Kasumi-1 (cell line): Measurements from ENCODE around the gene DENND4B.
A peak's percentile ranks its signal among the peaks of the same experiment; 100 is the strongest.
"Not testable (repeated sequence)": the region's sequence is repeated elsewhere in the genome, so short reads cannot be mapped to it uniquely, and the experiment has no call there.

ENCODE experiments used
- DNase-seq, 2 experiments: peaks; one replicate each; lab custom pipeline; 2025; lab: John Stamatoyannopoulos, UW

Gene DENND4B

GRCh38 chr1:153946622-153947241 lies at the start of gene DENND4B:
DENND4B (minus strand) TSS chr1:153946718; CDS start chr1:153944374, 2,344 bp downstream.
- peak; percentile 61 to 71 for DNase-seq

- DNase-seq = no peak
Measured at GRCh38 chr1:153995640-153996039, 49.1 kb upstream of the DENND4B start.

- DNase-seq = no peak
Measured at GRCh38 chr1:153995202-153995601, 48.7 kb upstream of the DENND4B start.

GRCh38 chr1:153991806-153992205 lies 45.3 kb upstream of the DENND4B start:
- no peak for DNase-seq

GRCh38 chr1:153991151-153991630 lies 44.7 kb upstream of the DENND4B start:
- no peak for DNase-seq

- peak; percentile 98 to 99 for DNase-seq
Measured at GRCh38 chr1:153990468-153991150, 44.1 kb upstream of the DENND4B start, which contains the start of gene RPS27. RPS27 (plus strand) TSS chr1:153990762; CDS start chr1:153990797, 35 bp downstream.

GRCh38 chr1:153987621-153988020 lies 41.1 kb upstream of the DENND4B start:
- no peak for DNase-seq

GRCh38 chr1:153985941-153986761 lies 39.6 kb upstream of the DENND4B start, which contains the start of gene RAB13:
RAB13 (minus strand) TSS chr1:153986339; CDS start chr1:153986236, 103 bp downstream.
- no peak for DNase-seq

GRCh38 chr1:153985341-153985912 lies 38.9 kb upstream of the DENND4B start:
- DNase-seq = peak in 1 of 2 experiments; percentile 19

- DNase-seq = no peak
Measured at GRCh38 chr1:153984123-153984894, 37.8 kb upstream of the DENND4B start.

GRCh38 chr1:153981735-153982134 lies 35.2 kb upstream of the DENND4B start:
- not testable (repeated sequence) for DNase-seq

- DNase-seq = not testable (repeated sequence)
Measured at GRCh38 chr1:153979091-153979490, 32.6 kb upstream of the DENND4B start.

GRCh38 chr1:153978274-153978909 lies 31.9 kb upstream of the DENND4B start:
- no peak for DNase-seq

- DNase-seq = peak; percentile 90 to 91
Measured at GRCh38 chr1:153977250-153978240, 31.0 kb upstream of the DENND4B start, which contains the start of gene JTB. JTB (minus strand) TSS chr1:153977674; CDS start chr1:153977252, 422 bp downstream.

GRCh38 chr1:153976819-153977249 lies 30.3 kb upstream of the DENND4B start:
- no peak for DNase-seq

GRCh38 chr1:153973525-153973924 lies 27.0 kb upstream of the DENND4B start:
- DNase-seq = no peak

- no peak for DNase-seq
Measured at GRCh38 chr1:153973071-153973470, 26.6 kb upstream of the DENND4B start.

- DNase-seq = no peak
Measured at GRCh38 chr1:153970346-153970745, 23.8 kb upstream of the DENND4B start.

- DNase-seq = no peak
Measured at GRCh38 chr1:153968972-153969371, 22.5 kb upstream of the DENND4B start.
